LNCaP clone FGC (cell line): ENCODE measurements around the gene TXNRD2.
A peak's percentile ranks its signal among the peaks of the same experiment; 100 is the strongest.
"Not testable (repeated sequence)": the region's sequence is repeated elsewhere in the genome, so short reads cannot be mapped to it uniquely, and the experiment has no call there.

ENCODE experiments used
- DNase-seq: peaks from one replicate; pipeline ENCODE4 v3.0.0-alpha.2; 2011; ENCODE audit warnings: low read depth
- H3K4me3 ChIP-seq: 2 replicates; pipeline ENCODE4 v1.5.1; 2011; ENCODE audit warnings: mild to moderate bottlenecking, low read depth, low read length, control low read depth
- CTCF ChIP-seq: IDR thresholded peaks from 2 replicates; pipeline ENCODE4 v1.5.1; 2012; ENCODE audit warnings: mild to moderate bottlenecking; ENCODE audit not compliant: control insufficient read depth, insufficient read depth; ENCODE audit errors: extremely low read depth

The TXNRD2 gene

GRCh38 chr22:19911540-19912270 lies 29.9 kb downstream of the TXNRD2 start:
- DNase-seq: no peak
- no peak for TF ChIP-seq CTCF
- H3K4me3 ChIP-seq: no peak overlapping the region

- DNase-seq: no peak
- no peak for TF ChIP-seq CTCF
- no peak overlapping the region for H3K4me3 ChIP-seq
Observed at GRCh38 chr22:19910180-19910744, 31.4 kb downstream of the TXNRD2 start.

- DNase-seq: peak; percentile 25
- peak; percentile 75 for TF ChIP-seq CTCF
- H3K4me3 ChIP-seq: no peak overlapping the region
Observed at GRCh38 chr22:19909350-19910179, 32.1 kb downstream of the TXNRD2 start.

- not testable (repeated sequence) for H3K4me3 ChIP-seq, DNase-seq
Observed at GRCh38 chr22:19907902-19908301, 33.7 kb downstream of the TXNRD2 start.

GRCh38 chr22:19906864-19907263 lies 34.8 kb downstream of the TXNRD2 start:
- not testable (repeated sequence) for H3K4me3 ChIP-seq, DNase-seq

- H3K4me3 ChIP-seq: no peak overlapping the region
- no peak for DNase-seq
- no peak for TF ChIP-seq CTCF
Observed at GRCh38 chr22:19905347-19906276, 36.0 kb downstream of the TXNRD2 start.

GRCh38 chr22:19904935-19905334 lies 36.7 kb downstream of the TXNRD2 start:
- no peak overlapping the region for H3K4me3 ChIP-seq
- DNase-seq: no peak
- TF ChIP-seq CTCF: no peak
